Measurements from ENCODE around the gene LTB4R.

Gene LTB4R

GRCh38 chr14:24279301-24280186 is 31.8 kb upstream of the LTB4R start:
- DNase-seq: peak; percentile 65 to 72

GRCh38 chr14:24280797-24281460 is 30.4 kb upstream of the LTB4R start:
- no peak for DNase-seq

DNA sequence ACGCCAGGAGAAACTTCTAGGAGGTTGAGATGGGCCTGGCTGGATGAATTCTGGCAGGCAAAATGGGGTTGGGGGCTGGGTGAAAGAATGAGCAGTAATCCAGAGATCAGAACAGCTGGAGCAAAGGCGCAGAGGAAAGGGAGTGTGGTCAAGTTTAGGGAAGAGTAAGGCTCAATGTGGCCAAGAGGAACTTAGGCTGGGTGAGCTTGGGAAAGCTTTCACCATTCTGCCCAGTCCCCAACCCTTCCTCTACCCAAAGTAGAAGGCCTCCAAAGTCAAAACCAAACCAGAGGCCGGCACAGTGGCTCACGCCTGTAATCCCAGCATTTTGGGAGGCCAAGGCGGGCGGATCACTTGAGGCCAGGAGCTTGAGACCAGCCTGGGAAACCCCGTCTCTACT is 29.7 kb upstream of the LTB4R start:
- DNase-seq: no peak

GRCh38 chr14:24282736-24283135 is 28.6 kb upstream of the LTB4R start:
- no peak for DNase-seq

- DNase-seq: no peak
Measured at GRCh38 chr14:24283796-24284460, 27.4 kb upstream of the LTB4R start.

DNA sequence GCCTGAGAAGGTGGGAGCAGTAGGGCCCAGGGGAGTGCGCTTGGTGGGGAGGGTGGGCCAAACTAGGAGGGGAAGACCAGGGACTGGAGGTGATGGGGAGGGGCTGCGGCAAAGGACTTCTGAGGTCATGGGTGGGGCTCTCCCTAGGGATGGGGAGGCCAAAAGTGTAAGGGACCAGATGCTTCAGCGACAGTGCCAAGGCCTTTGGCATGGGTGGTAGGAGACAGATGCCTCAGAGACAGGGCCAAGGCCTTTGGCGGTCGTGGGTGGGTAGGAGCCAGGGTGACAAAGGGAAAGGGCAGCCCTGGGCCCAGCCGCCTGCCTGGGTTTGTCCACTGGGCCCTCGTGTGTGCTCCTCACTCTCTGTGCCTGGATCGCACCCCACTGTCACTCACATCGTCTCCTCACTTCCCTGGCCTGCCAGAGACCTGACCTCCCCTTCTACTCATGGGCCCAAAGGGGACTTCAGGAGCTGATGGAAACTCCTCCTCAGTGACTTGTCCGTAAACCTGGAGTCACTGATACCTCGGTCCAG is 26.7 kb upstream of the LTB4R start:
- no peak for DNase-seq

DNA sequence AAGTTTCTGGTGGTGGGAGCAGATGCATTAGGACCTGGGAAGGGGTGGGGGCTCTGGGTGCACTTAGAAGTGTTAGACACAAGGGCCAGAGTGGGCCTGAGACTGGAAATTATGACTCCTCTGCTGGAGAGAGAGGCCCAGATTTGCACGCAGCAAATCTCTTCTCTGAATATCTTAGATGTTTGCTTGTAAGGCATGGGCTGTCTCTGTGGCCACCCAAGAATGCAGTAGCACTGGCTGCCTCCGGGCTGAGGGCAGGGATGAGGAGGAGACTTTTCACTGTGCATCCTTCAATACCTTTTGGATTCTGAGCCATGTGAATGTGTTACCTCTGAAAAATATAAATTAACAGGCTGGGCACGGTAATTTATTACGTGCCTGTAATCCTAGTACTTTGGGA is 26.0 kb upstream of the LTB4R start:
- no peak for DNase-seq

DNA sequence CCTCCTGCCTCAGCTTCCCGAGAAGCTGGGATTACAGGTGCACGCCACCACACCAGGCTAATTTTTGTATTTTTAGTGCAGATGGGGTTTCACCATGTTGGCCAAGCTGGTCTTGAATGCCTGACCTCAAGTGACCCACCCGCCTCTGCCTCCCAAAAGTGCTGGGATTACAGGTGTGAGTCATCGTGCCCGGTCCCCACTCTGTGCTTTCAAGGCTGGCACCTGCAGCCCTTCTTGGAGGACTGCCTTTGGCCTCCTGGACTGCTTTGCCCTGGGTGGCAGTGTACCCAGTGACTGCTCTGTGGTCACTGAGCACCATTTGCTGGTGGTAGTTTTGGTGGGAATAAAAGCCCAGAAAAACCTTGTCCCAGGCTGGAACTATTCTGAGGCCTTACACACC is 24.3 kb upstream of the LTB4R start:
- no peak for DNase-seq

DNA sequence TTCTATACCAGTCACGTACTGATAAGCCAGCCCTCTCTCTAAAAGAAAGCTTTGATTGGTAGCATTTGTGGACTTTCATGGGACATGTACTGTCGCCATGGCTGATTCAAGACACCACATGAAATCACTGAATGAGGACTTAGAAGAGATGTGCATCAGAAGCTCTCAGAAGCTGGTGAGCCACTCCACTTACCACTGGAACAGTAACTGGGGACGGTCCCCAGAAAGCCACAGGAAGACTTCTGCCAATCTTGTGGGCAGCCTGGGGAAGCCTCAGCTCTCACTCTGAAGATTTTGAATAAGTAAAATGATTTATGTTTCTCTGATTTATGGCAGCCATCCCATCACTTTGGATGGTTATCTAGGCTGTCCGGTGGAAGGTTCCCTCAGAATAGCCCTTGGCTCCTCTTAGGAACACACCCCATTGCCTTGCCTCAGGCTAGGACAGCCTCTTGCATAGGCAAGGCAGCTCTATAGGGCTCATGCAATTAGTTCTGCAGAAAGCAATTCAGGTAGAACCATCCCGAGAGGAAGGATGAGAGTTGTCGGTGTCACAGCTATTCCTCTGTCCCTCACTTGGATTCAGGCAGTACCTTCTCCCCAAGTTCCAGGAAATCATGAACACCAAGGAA is 21.5 kb upstream of the LTB4R start:
- no peak for DNase-seq

DNA sequence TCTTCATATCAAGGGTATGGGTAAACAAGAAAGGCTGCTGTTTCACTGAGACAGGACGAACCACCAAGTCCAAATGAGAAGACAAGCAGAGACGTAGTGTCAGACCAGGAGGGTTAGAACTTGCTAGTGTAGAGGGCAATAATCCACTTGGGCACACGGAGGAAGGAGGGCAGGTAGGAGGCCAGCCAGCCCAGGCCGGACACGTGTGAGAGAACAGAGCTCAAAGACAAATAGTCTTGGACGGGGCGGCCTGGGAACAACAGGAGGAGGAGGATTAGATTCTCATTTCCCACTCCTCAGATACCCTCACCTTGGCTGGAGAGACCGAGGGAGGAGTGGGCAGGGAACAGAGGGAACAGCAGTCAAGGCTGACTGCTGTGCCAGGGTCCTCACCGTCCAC is 20.6 kb upstream of the LTB4R start:
- DNase-seq: no peak

GRCh38 chr14:24291446-24292117 is 19.7 kb upstream of the LTB4R start:
- no peak for DNase-seq

DNA sequence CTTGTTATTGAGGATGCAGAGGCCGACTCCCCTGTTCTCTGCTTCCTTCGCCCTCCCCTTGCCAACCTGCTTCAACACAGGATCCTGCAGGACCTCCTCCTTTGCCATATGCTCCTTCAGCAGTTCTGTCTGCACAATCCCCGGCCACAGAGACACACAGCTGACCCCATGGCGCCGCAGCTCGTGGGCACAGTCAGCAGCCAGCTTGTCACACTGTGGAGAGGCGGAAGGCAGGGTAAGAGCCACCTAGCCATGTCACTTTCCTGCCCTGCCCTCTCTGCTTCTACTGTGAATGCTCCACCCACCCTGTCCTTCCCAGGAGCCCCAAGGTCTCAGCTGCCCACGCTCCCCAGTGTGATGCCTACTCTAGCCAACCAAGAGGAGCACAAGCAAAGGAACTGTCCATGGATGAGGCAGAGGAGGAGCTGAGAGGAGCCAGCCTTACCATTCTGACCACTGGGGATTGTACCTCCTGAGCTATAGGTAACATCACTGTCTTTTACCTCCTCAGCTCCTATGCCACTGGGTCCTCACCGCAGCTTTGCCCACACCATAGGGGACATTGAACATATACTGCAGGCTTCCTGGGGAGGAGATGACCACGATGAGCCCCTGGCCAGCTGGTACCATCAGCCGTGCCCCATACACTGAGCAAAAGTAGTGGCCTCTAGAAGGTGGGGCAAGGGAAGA is 19.0 kb upstream of the LTB4R start:
- no peak for DNase-seq

DNA sequence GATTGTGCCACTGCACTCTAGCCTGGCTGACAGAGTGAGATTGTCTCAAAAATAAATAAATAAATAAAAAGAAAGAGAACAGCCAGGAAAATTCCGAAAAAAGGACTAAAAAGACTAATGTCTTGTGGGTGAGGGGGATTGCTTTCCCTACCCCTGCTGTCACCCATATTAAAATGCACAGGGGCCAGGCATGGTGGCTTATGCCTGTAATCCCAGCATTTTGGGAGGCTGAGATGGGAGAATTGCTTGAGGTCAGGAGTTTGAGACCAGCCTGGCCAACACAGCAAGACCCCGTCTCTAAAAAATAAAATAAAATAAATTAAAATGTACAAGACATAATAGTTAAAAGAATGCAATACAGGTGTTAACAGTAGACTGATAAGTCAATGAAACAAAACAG is 17.8 kb upstream of the LTB4R start:
- DNase-seq: no peak

DNA sequence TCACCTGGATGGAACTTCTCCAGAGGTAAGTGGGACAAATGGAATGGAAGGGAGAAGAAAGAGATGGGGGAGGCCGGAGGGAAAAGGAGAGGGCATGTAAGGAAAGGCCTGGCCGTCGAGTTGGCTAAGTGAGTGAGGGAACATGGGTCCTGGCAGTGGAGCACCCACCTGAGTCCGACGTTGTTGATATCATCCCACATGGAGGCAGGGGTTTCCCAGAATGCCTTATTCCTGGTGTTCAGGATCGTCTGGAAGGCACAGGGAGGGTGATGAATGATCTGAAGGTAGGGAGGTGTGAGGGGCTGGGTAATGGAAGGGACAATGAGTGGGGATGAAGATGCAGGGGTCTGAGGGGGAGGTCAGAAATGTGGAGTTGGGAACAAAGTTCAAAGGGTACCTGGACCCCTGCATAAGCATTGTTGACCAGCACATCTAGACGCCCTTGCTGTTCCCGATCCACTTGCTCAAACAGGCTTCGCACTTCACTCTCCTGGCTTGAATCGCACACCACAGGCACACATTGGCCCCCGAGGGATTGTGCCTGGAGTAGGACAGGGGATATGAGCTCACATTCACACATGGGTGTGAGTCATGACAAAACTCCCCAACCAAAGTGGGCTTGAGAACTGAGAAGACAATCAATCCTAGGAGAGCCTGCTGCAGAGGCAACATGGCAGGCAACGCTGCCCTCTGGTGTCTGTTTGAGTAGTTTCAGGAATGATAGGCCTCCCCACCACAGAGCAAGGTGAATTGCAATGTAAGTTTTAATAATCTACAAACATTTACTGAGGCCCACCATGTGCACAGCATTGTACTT is 14.8 kb upstream of the LTB4R start:
- peak; percentile 81 for DNase-seq

GRCh38 chr14:24297190-24297964 is 13.9 kb upstream of the LTB4R start:
- no peak for DNase-seq

DNA sequence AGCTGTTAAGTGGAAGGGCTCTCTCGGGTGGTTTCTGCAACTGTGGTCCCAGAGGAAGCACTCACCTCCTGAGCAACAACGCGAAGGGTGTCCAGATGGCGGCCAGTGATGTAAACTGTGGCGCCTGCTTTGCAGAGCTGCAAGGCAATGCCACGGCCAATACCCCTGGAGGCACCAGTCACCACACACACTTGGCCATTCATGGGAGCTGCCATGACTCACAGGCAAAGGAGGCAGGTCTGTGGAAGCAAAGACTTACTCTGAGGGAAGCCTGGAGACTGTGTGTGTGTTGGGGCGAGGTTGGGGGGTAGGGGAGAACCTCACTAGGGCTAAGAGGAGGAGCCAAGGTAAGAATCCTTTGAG is 12.4 kb upstream of the LTB4R start:
- peak in 1 of 2 donors; percentile 25 for DNase-seq

DNA sequence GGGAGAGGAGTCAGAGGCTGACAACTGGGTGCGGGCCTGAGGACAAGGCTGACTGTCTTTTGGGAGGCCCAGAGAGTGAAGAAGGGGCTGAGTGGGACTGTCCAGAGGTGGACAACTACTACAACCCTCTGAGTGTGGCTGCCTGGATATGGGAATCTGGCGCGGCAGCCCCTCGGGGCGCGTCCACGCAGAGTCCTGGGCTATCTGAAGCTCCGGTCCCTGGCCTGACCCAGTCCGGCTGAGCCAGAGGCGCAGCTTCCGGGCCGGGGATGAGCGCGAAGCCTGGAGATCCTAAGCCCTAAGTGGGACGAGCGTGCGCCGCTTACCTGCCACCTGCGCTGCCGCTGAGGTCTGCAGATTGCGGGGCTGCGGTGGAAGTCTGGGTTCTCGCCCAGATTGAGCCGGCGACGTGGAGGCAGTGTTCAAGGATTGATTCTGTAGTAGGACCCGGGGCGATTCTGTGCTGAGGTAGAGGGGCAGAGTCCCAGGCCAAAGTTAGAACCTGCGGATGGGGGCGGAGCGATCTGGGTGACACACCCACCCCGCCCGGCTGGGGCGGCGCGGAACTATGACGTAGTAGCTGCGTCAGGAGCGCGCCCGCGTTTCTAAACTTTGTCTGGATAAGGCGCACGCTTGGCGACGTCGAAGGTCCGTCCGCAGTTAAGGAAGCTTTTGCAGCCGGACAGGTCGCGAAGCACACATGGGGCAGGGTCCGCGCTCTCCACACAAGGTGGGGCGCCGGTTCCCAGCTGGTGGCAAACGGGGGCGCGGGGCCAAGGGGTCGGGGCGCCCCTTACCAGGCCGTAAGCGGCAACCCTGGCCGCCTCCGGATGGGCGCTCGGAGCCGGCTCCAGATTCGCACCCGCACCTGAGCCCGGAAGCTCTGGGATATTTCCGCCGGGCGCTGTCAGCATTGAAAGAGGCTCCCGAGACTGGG is 11.8 kb upstream of the LTB4R start, which contains the start of the genes DHRS1 and NOP9:
Gene DHRS1, minus strand, starts transcription at position 526 of the 937 bp plus-strand sequence. CDS start 674 bp downstream, outside the sequence.
Gene NOP9, plus strand, starts transcription at position 596 of the 937 bp plus-strand sequence. Its CDS starts 105 bp downstream, at position 701.
- peak; percentile 88 to 91 for DNase-seq

DNA sequence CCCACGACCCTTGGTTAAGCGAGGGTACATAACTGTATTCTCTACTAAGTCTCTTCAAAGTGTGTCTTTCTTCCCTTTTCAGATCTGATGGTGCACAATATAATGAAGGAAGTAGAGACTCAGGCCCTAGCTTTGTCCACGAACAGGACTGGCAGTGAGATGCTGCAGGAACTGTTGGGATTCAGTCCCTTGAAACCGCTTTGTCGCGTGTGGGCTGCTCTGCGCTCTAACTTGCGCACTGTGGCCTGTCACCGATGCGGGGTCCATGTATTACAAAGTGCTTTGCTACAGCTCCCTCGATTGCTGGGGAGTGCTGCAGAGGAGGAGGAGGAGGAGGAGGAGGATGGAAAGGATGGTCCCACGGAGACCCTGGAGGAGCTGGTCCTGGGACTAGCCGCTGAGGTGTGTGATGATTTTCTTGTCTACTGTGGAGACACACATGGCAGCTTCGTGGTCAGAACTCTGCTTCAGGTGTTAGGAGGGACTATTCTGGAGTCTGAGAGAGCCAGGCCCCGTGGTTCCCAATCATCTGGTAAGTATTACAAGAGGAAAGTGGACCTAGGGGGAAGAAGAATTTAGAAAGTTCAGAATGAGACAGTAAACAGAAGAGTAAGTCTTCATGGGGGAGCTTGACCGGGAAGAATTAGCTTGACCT is 10.8 kb upstream of the LTB4R start:
- no peak for DNase-seq

All from CD4-positive, alpha-beta T cell treated with Interleukin-1 beta for 1 hour (primary cell).